Tibial artery (tissue), 4 donors: ENCODE results near the gene LYRM4.

Source experiments
- DNase-seq, 2 donors: peaks; one replicate each; pipeline ENCODE4 v3.0.0-alpha.2; 2019
- H3K27ac ChIP-seq, 2 donors: fragments of 200-600 bp; sonication (generic) in 1 of 2; 1 replicate in 1 of 2; 2 replicates in 1 of 2; pipeline ENCODE4 v1.5.1; 2018 to 2019; ENCODE audit warnings: mild to moderate bottlenecking in 1 of 2
- H3K27me3 ChIP-seq, 2 donors: fragments of 200-600 bp; sonication (generic) in 1 of 2; one replicate each; pipeline versions ENCODE4 v1.5.1 to v1.6.0; 2016 to 2019
- H3K36me3 ChIP-seq, 3 donors: fragments of 200-600 bp; sonication (generic) in 2 of 3; one replicate each; pipeline ENCODE4 v1.5.1; 2016 to 2019; ENCODE audit warnings: mild to moderate bottlenecking in 2 of 3
- H3K4me1 ChIP-seq, 4 donors: fragments of 200-600 bp; sonication (generic) in 2 of 4; 1 replicate in 3 of 4; 2 replicates in 1 of 4; pipeline ENCODE4 v1.5.1; 2016 to 2019
- H3K4me3 ChIP-seq, 2 donors: fragments of 200-600 bp; sonication (generic) in 1 of 2; 1 replicate in 1 of 2; 2 replicates in 1 of 2; pipeline ENCODE4 v1.5.1; 2018 to 2019; ENCODE audit warnings: mild to moderate bottlenecking in 2 of 2
- H3K9me3 ChIP-seq, 3 donors: fragments of 200-600 bp; sonication (generic) in 1 of 3; one replicate each; pipeline ENCODE4 v1.5.1; 2016 to 2019
- intact Hi-C: fragments of 100-400 bp; cut with DNase I; formaldehyde crosslinking; loops from one replicate; pipeline ENCODE4 v1.15.0; 2023; ENCODE audit warnings: low total_unique reads
- TF ChIP-seq, protein P1 (sequence below), 2 experiments: fragments of 200-600 bp in 1 of 2; fragments of 450-650 bp in 1 of 2; IDR thresholded peaks; one replicate each; pipeline ENCODE4 v1.5.1; 2017 to 2019; ENCODE audit warnings: antibody characterized with exemption in 2 of 2, mild to moderate bottlenecking in 1 of 2, moderate library complexity in 1 of 2

The LYRM4 gene

GRCh38 chr6:5142915-5143314 lies 117.8 kb downstream of the LYRM4 start:
- no peaks in the 10 kb centered on the region for H3K9me3 ChIP-seq
- no peaks in the 10 kb centered on the region for H3K36me3 ChIP-seq
- TF ChIP-seq, protein P1, sequence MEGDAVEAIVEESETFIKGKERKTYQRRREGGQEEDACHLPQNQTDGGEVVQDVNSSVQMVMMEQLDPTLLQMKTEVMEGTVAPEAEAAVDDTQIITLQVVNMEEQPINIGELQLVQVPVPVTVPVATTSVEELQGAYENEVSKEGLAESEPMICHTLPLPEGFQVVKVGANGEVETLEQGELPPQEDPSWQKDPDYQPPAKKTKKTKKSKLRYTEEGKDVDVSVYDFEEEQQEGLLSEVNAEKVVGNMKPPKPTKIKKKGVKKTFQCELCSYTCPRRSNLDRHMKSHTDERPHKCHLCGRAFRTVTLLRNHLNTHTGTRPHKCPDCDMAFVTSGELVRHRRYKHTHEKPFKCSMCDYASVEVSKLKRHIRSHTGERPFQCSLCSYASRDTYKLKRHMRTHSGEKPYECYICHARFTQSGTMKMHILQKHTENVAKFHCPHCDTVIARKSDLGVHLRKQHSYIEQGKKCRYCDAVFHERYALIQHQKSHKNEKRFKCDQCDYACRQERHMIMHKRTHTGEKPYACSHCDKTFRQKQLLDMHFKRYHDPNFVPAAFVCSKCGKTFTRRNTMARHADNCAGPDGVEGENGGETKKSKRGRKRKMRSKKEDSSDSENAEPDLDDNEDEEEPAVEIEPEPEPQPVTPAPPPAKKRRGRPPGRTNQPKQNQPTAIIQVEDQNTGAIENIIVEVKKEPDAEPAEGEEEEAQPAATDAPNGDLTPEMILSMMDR (IDR thresholded peaks at IDR 0.05), result no peak
- no peaks in the 10 kb centered on the region for H3K27me3 ChIP-seq
- H3K4me1 ChIP-seq, result no peaks in the 10 kb centered on the region
- intact Hi-C loops, result loop anchor here (10.0 kb wide), 2 partner anchors 72 to 1402 kb away; no protein-coding TSS in a partner anchor
- no peak overlapping the region for H3K4me3 ChIP-seq
- no peak overlapping the region for H3K27ac ChIP-seq
- no peak for DNase-seq

DNA sequence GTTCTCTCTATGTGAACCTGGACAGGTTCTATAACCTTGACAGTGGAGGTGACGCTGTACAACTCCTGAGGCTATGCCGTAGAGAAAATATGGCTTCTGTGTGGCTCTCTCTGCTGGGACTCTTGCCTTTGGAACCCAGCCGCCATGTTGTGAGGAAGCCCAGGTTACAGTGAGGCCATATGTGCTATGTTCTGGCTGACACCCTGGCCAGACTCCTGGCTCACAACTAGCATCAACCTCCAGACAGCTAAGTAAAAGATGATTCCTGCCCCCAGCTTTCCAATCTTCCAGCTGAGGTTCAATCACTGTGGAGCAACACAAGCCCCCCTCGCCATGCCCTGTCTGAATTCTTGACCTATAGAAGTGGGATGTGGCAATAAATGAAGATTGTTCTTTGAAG lies 118.6 kb downstream of the LYRM4 start:
- H3K27me3 ChIP-seq, result no peaks in the 10 kb centered on the region
- TF ChIP-seq, protein P1 (IDR thresholded peaks at IDR 0.05), result no peak
- H3K4me3 ChIP-seq, result no peak overlapping the region
- intact Hi-C loops, result loop anchor here (10.0 kb wide), 2 partner anchors 73 to 1403 kb away; no protein-coding TSS in a partner anchor
- no peaks in the 10 kb centered on the region for H3K9me3 ChIP-seq
- no peaks in the 10 kb centered on the region for H3K36me3 ChIP-seq
- no peaks in the 10 kb centered on the region for H3K4me1 ChIP-seq
- no peak for DNase-seq
- no peak overlapping the region for H3K27ac ChIP-seq

DNA sequence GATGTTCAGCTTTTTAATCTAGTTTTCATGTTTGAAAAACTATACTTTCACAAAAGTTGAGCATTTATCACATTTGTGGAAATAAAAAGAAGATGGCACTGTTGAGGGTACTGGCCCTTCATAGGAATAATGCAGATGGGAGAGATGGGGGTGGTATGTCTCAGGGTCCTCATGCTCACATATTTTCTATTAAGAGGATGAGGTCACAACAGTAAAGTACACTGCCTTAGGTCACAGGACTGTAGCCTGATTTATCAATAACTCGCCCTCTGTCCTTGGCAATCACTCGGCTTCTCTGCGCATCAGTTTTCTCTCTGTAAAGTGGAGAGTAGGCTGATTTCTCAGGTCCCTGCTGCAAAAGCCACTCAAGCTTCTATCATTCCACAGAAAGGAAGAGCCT lies 119.7 kb downstream of the LYRM4 start:
- Histone ChIP-seq H3K36me3 (no peaks in the 10 kb centered on the region), H3K27ac (no peak overlapping the region), H3K4me1 (no peaks in the 10 kb centered on the region), H3K27me3 (no peaks in the 10 kb centered on the region), H3K4me3 (no peak overlapping the region), H3K9me3 (no peaks in the 10 kb centered on the region)
- no peak for DNase-seq
- TF ChIP-seq, protein P1 (IDR thresholded peaks at IDR 0.05), result no peak
- intact Hi-C loops, result loop anchor here (10.0 kb wide), 2 partner anchors 74 to 1404 kb away; no protein-coding TSS in a partner anchor

DNA sequence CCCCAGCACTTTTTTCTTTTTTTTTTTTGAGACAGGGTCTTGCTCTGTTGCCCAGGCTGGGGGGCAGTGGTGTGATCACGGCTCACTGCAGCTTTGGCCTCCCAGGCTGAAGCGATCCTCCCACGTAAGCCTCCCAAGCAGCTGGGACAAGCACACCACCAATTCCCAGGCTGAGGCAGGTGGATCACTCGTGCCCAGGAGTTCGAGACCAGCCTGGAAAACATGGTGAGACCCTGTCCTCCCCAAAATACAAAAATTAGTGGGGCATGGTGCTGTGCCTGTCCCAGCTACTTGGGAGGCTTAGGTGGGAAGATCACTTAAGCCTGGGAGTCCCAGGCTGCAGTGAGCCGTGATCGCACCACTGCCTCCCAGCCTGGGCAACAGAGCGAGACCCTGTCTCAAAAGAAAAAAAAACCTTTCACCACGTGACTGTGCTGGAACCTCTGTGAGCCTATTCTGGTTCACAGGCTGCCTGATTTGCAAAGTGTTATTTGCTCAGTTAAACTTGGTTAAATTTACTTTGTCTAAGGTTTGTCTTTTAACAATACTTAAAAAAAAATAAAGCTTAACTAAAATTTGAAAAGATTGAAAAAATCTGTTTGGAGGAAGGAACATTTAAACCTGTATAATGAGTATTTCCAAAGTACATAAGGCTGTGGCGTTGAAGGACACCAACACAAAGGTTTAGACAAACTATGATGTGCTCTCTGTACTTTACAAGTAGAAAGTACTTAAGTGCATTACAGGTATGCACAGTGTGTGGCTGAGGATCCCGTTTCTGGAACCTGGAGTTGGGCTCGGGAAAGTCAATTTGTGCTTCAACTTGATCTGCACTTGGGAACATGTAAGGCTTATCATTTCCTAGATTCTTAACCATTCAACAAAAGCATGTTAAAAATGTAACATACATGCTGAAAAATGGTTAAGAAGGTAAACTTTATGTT lies 120.7 kb downstream of the LYRM4 start:
- Histone ChIP-seq H3K9me3 (no peaks in the 10 kb centered on the region), H3K4me3 (no peak overlapping the region), H3K27ac (no peak overlapping the region), H3K27me3 (no peaks in the 10 kb centered on the region), H3K4me1 (no peaks in the 10 kb centered on the region), H3K36me3 (no peaks in the 10 kb centered on the region)
- TF ChIP-seq, protein P1 (IDR thresholded peaks at IDR 0.05), result no peak
- no peak for DNase-seq
- intact Hi-C loops, result loop anchor here (10.0 kb wide), 2 partner anchors 75 to 1405 kb away; no protein-coding TSS in a partner anchor

DNA sequence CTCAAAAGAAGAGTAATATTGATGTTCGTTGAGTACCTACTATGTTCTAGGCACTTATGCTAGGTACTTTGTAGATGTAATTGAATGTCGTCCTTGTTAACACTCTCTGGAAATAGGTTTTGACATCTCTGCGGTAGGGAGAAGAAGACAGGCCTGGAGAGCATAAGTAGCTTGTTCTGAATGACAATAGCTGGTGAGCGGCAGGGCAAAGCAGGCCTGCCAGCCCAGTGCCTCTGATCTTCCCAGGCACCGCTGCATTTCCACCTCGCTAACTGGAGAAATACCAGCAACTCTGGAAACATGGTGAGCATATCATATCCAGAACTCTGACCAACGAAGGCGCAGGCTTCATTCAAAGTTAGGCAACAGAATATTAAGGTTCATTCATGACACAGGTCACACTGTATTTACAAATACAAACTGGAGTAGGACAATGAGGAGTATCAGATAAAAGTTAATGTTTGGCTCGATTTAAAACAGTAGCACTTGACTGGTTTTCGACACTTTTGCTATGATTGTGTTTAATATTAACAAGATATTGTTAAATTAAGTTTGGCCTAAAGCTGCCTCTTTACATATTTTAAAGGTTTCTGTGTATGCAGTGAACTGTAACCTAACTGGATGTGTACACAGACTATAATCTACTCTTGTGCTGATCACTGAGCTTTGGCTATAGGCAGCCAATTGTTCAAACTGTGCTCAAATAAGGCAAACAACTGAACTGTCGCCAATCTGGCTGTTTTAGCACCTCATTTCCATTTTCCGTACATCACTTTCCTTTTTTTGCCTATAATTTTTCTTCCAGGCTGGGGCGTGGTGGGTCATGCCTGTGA lies 121.5 kb downstream of the LYRM4 start:
- Histone ChIP-seq H3K4me3 (no peak overlapping the region), H3K36me3 (no peaks in the 10 kb centered on the region), H3K4me1 (no peaks in the 10 kb centered on the region), H3K27me3 (no peaks in the 10 kb centered on the region), H3K9me3 (no peaks in the 10 kb centered on the region), H3K27ac (no peak overlapping the region)
- intact Hi-C loops, result no loop called here
- TF ChIP-seq, protein P1 (IDR thresholded peaks at IDR 0.05), result no peak
- DNase-seq, result no peak
